Measurements from ENCODE around the gene TRPM1.

DNA sequence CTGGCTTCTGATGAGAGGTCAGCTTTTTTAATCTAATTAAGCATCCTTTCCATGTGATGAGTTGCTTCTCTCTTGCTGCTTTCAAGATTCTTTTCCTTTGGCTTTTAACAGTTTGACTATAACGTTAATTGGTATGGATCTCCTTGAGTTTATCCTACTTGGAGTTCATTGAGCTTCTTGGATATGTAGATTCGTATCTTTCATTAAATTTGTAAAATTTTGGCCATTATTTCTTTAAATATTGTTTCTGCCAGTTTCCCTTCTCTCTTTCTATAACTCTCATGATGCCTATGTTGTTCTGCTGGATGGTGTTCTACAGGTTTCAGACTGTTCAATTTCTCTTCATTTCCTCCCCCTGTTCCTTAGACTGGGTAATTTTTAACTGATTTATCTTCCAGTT is 89.1 kb downstream of the TRPM1 start:
- TF ChIP-seq, protein P1, sequence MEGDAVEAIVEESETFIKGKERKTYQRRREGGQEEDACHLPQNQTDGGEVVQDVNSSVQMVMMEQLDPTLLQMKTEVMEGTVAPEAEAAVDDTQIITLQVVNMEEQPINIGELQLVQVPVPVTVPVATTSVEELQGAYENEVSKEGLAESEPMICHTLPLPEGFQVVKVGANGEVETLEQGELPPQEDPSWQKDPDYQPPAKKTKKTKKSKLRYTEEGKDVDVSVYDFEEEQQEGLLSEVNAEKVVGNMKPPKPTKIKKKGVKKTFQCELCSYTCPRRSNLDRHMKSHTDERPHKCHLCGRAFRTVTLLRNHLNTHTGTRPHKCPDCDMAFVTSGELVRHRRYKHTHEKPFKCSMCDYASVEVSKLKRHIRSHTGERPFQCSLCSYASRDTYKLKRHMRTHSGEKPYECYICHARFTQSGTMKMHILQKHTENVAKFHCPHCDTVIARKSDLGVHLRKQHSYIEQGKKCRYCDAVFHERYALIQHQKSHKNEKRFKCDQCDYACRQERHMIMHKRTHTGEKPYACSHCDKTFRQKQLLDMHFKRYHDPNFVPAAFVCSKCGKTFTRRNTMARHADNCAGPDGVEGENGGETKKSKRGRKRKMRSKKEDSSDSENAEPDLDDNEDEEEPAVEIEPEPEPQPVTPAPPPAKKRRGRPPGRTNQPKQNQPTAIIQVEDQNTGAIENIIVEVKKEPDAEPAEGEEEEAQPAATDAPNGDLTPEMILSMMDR (IDR thresholded peaks at IDR 0.05) = no peak
- TF ChIP-seq POLR2AphosphoS5 (IDR thresholded peaks at IDR 0.05) = no peak
